ENCODE measurements around the gene IL1RL2. TPM values are rescaled to one million over a fixed set of nuclear protein-coding genes. Genes with fewer than 3 reads are reported as not detected.

Gene IL1RL2
- total and polyA plus RNA-seq, 2 donors from 2014 or later, result 1.4 to 1.8 TPM

GRCh38 chr2:102256874-102257462, 70.1 kb downstream of the IL1RL2 start:
- Histone ChIP-seq H3K27ac (ENCODE audit: low read depth in 2 of 2, low read length in 2 of 2) (no peak overlapping the region), H3K9ac (ENCODE audit: low read length in 3 of 3) (no peak overlapping the region), H3K36me3 (ENCODE audit: control insufficient read depth in 2 of 3, insufficient read depth in 3 of 3, low read length in 3 of 3) (no peaks in the 10 kb centered on the region), H3K27me3 (ENCODE audit: control insufficient read depth, insufficient read depth, low read length) (no peaks in the 10 kb centered on the region), H3K4me3 (ENCODE audit: low read length in 3 of 3) (no peak overlapping the region), H3K9me3 (ENCODE audit: control insufficient read depth in 2 of 3, insufficient read depth in 1 of 3, low read length in 3 of 3) (no peaks in the 10 kb centered on the region), H3K4me1 (ENCODE audit: control insufficient read depth in 2 of 3, insufficient read depth in 2 of 3, low read depth in 1 of 3, low read length in 3 of 3) (no peaks in the 10 kb centered on the region)
- TF ChIP-seq, protein P1, sequence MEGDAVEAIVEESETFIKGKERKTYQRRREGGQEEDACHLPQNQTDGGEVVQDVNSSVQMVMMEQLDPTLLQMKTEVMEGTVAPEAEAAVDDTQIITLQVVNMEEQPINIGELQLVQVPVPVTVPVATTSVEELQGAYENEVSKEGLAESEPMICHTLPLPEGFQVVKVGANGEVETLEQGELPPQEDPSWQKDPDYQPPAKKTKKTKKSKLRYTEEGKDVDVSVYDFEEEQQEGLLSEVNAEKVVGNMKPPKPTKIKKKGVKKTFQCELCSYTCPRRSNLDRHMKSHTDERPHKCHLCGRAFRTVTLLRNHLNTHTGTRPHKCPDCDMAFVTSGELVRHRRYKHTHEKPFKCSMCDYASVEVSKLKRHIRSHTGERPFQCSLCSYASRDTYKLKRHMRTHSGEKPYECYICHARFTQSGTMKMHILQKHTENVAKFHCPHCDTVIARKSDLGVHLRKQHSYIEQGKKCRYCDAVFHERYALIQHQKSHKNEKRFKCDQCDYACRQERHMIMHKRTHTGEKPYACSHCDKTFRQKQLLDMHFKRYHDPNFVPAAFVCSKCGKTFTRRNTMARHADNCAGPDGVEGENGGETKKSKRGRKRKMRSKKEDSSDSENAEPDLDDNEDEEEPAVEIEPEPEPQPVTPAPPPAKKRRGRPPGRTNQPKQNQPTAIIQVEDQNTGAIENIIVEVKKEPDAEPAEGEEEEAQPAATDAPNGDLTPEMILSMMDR (IDR thresholded peaks at IDR 0.05; ENCODE audit: borderline replicate concordance, extremely low read depth, insufficient read depth), result no peak
- intact Hi-C loops (cut with DNase I), result no loop called here
- DNase-seq, result peak in 1 of 5 donors; percentile 20
- no peak for FAIRE-seq

GRCh38 chr2:102258025-102258385, 71.2 kb downstream of the IL1RL2 start:
- DNase-seq (peak in 1 of 5 donors; percentile 15), FAIRE-seq (no peak)
- Histone ChIP-seq H3K36me3 (ENCODE audit: control insufficient read depth in 2 of 3, insufficient read depth in 3 of 3, low read length in 3 of 3) (no peaks in the 10 kb centered on the region), H3K4me3 (ENCODE audit: low read length in 3 of 3) (no peak overlapping the region), H3K27ac (ENCODE audit: low read depth in 2 of 2, low read length in 2 of 2) (no peak overlapping the region), H3K27me3 (ENCODE audit: control insufficient read depth, insufficient read depth, low read length) (no peaks in the 10 kb centered on the region), H3K4me1 (ENCODE audit: control insufficient read depth in 2 of 3, insufficient read depth in 2 of 3, low read depth in 1 of 3, low read length in 3 of 3) (no peaks in the 10 kb centered on the region), H3K9me3 (ENCODE audit: control insufficient read depth in 2 of 3, insufficient read depth in 1 of 3, low read length in 3 of 3) (no peaks in the 10 kb centered on the region), H3K9ac (ENCODE audit: low read length in 3 of 3) (no peak overlapping the region)
- TF ChIP-seq, protein P1 (IDR thresholded peaks at IDR 0.05; ENCODE audit: borderline replicate concordance, extremely low read depth, insufficient read depth), result no peak
- intact Hi-C loops (cut with DNase I), result no loop called here

- no peaks in the 10 kb centered on the region for H3K36me3 ChIP-seq (ENCODE audit: control insufficient read depth in 2 of 3, insufficient read depth in 3 of 3, low read length in 3 of 3)
- no peaks in the 10 kb centered on the region for H3K27me3 ChIP-seq (ENCODE audit: control insufficient read depth, insufficient read depth, low read length)
- H3K27ac ChIP-seq (ENCODE audit: low read depth in 2 of 2, low read length in 2 of 2), result no peak overlapping the region
- no peaks in the 10 kb centered on the region for H3K4me1 ChIP-seq (ENCODE audit: control insufficient read depth in 2 of 3, insufficient read depth in 2 of 3, low read depth in 1 of 3, low read length in 3 of 3)
- no peak for DNase-seq
- H3K9ac ChIP-seq (ENCODE audit: low read length in 3 of 3), result no peak overlapping the region
- FAIRE-seq, result no peak
- no peaks in the 10 kb centered on the region for H3K9me3 ChIP-seq (ENCODE audit: control insufficient read depth in 2 of 3, insufficient read depth in 1 of 3, low read length in 3 of 3)
- intact Hi-C loops (cut with DNase I), result no loop called here
- TF ChIP-seq, protein P1 (IDR thresholded peaks at IDR 0.05; ENCODE audit: borderline replicate concordance, extremely low read depth, insufficient read depth), result no peak
- no peak overlapping the region for H3K4me3 ChIP-seq (ENCODE audit: low read length in 3 of 3)
Observed at GRCh38 chr2:102258386-102259074, 71.7 kb downstream of the IL1RL2 start.

Measured in kidney (tissue), 14 donors.